Lower leg skin (tissue), 3 donors: ENCODE measurements around the gene COX4I2.

Experiments
- CTCF ChIP-seq, 3 donors: fragments of 450-650 bp; IDR thresholded peaks; one replicate each; pipeline ENCODE4 v1.5.1; 2016; ENCODE audit warnings: antibody characterized with exemption in 3 of 3, mild to moderate bottlenecking in 3 of 3, moderate library complexity in 2 of 3
- POLR2A ChIP-seq, 2 donors: fragments of 450-650 bp; IDR thresholded peaks; one replicate each; pipeline ENCODE4 v1.6.1; 2016 to 2017; ENCODE audit warnings: antibody characterized with exemption in 2 of 2, mild to moderate bottlenecking in 1 of 2, moderate library complexity in 1 of 2

- no peak for TF ChIP-seq CTCF (IDR thresholded peaks at IDR 0.05)
- TF ChIP-seq POLR2A (IDR thresholded peaks at IDR 0.05), result no peak
Observed at GRCh38 chr20:31595654-31596411, 41.9 kb upstream of the COX4I2 start.
